ENCODE data around the gene PSPN.
"Not testable (repeated sequence)": the region's sequence is repeated elsewhere in the genome, so short reads cannot be mapped to it uniquely, and the experiment has no call there.

Gene PSPN

GRCh38 chr19:6362027-6362350, 13.7 kb downstream of the PSPN start (continued):
- 0 out of 2 replicates have a peak, but pooled peaks have one; percentile 2 for TF ChIP-seq ZNF398 (tag by site-specific recombination; IDR thresholded peaks at IDR 0.05)
- TF ChIP-seq ZNF792 (tag by site-specific recombination; IDR thresholded peaks at IDR 0.05) = no peak
- 0 out of 2 replicates have a peak, but pooled peaks have one; percentile 10 for TF ChIP-seq PATZ1 (tag by site-specific recombination; IDR thresholded peaks at IDR 0.05)
- no peak for TF ChIP-seq ZNF76 (tag by site-specific recombination; IDR thresholded peaks at IDR 0.05; ENCODE audit: borderline replicate concordance, low read depth)
- TF ChIP-seq ZBTB48 (tag by site-specific recombination; IDR thresholded peaks at IDR 0.05) = 0 out of 2 replicates have a peak, but pooled peaks have one; percentile 18
- 0 out of 2 replicates have a peak, but pooled peaks have one; percentile 61 for TF ChIP-seq ZNF791 (tag by site-specific recombination; IDR thresholded peaks at IDR 0.05)
- no peak for TF ChIP-seq ZNF707 (tag by site-specific recombination; IDR thresholded peaks at IDR 0.05)
- TF ChIP-seq ZNF610 (tag by site-specific recombination; IDR thresholded peaks at IDR 0.05; ENCODE audit: borderline replicate concordance) = no peak
- no peak for TF ChIP-seq ZNF221 (tag by site-specific recombination; IDR thresholded peaks at IDR 0.05; ENCODE audit: borderline replicate concordance)

- H3K27ac ChIP-seq (ENCODE audit: extremely low read depth, low read depth, low read length) = not testable (repeated sequence)
- TF ChIP-seq ZNF133 (tag by site-specific recombination; IDR thresholded peaks at IDR 0.05) = 0 out of 2 replicates have a peak, but pooled peaks have one; percentile 27
- TF ChIP-seq ZNF785 (tag by site-specific recombination; IDR thresholded peaks at IDR 0.05) = 0 out of 2 replicates have a peak, but pooled peaks have one; percentile 31
- TF ChIP-seq ZFP3 (tag by site-specific recombination; IDR thresholded peaks at IDR 0.05; ENCODE audit: low read depth) = 0 out of 2 replicates have a peak, but pooled peaks have one; percentile 28
- peak; percentile 23; the same call in 1 of the 2 replicates for TF ChIP-seq ZSCAN18 (tag by site-specific recombination; IDR thresholded peaks at IDR 0.05)
- CTCF ChIA-PET = interaction anchor here (0.6 to 1.2 kb wide), 5 partner anchors 121 to 404 kb away, joined by 3 to 4 read pairs (median 4); no protein-coding TSS in a partner anchor
Observed at GRCh38 chr19:6360857-6361216, 14.9 kb downstream of the PSPN start.

GRCh38 chr19:6360445-6360844, 15.3 kb downstream of the PSPN start:
- POLR2A ChIA-PET = interaction anchor here (0.6 to 4.8 kb wide), 2 partner anchors 12 to 756 kb away, joined by 3 to 60 read pairs; partner anchors contain the start of gene ALKBH7
- peaks cover 21 to 24% of the 10 kb centered on the region in 2 experiments; a peak in 2 of 3 replicates for H3K36me3 ChIP-seq (ENCODE audit: control insufficient read depth in 2 of 2, insufficient read depth in 1 of 2, low read length in 2 of 2)

More at GRCh38 chr19:6360857-6361216, 14.9 kb downstream of the PSPN start:
- POLR2A ChIA-PET = interaction anchor here (0.6 to 4.8 kb wide), 5 partner anchors 12 to 755 kb away, joined by 3 to 60 read pairs (median 3); partner anchors contain the start of genes ALKBH7, GTF2F1 and KHSRP
- Histone ChIP-seq H3K36me3 (ENCODE audit: control insufficient read depth in 2 of 2, insufficient read depth in 1 of 2, low read length in 2 of 2) (peaks cover 24 to 28% of the 10 kb centered on the region in 2 experiments; a peak in 2 of 3 replicates), H3K4me3 (ENCODE audit: low read depth, low read length) (peak overlapping the region; percentile 82)
- not testable (repeated sequence) for H3K9me3 ChIP-seq (ENCODE audit: control insufficient read depth, insufficient read depth, low read depth, low read length); H3K4me1 ChIP-seq (ENCODE audit: control insufficient read depth, insufficient read depth, low read length)

More at GRCh38 chr19:6360445-6360844, 15.3 kb downstream of the PSPN start:
- not testable (repeated sequence) for H3K9me3 ChIP-seq (ENCODE audit: control insufficient read depth, insufficient read depth, low read depth, low read length); H3K4me1 ChIP-seq (ENCODE audit: control insufficient read depth, insufficient read depth, low read length); H3K4me3 ChIP-seq (ENCODE audit: low read depth, low read length); H3K27ac ChIP-seq (ENCODE audit: extremely low read depth, low read depth, low read length)
- CTCF ChIA-PET = interaction anchor here (0.6 to 1.2 kb wide), 5 partner anchors 12 to 404 kb away, joined by 3 to 4 read pairs (median 3); partner anchors contain the start of gene ALKBH7
- TF ChIP-seq ZNF18 (tag by site-specific recombination; IDR thresholded peaks at IDR 0.05) = 0 out of 2 replicates have a peak, but pooled peaks have one; percentile 29

Measured in HEK293 (cell line).